GM19397 (cell line): ENCODE results near the gene RLF.

Experiments
- ATAC-seq: cut with Tn5 transposase; IDR thresholded peaks from one replicate; pipeline ENCODE4 v1.9.1; 2021; ENCODE audit warnings: mild to moderate bottlenecking, moderate library complexity; ENCODE audit not compliant: unreplicated experiment

The RLF gene

GRCh38 chr1:40161125-40161887 is at the start of gene RLF:
Gene RLF (plus strand): TSS chr1:40161387. CDS start chr1:40161400, 13 bp downstream.
- ATAC-seq: peak; percentile 93

- ATAC-seq: no peak
Observed at GRCh38 chr1:40114400-40114799, 46.8 kb upstream of the RLF start.

- no peak for ATAC-seq
Observed at GRCh38 chr1:40120128-40120527, 41.1 kb upstream of the RLF start.

GRCh38 chr1:40122855-40123254 is 38.3 kb upstream of the RLF start:
- ATAC-seq: no peak

- no peak for ATAC-seq
Observed at GRCh38 chr1:40130892-40131291, 30.3 kb upstream of the RLF start.

- no peak for ATAC-seq
Observed at GRCh38 chr1:40132383-40133311, 28.5 kb upstream of the RLF start.

- no peak for ATAC-seq
Observed at GRCh38 chr1:40133312-40133665, 27.9 kb upstream of the RLF start.

GRCh38 chr1:40133839-40134238 is 27.3 kb upstream of the RLF start:
- no peak for ATAC-seq

- no peak for ATAC-seq
Observed at GRCh38 chr1:40140211-40140973, 20.8 kb upstream of the RLF start.

- no peak for ATAC-seq
Observed at GRCh38 chr1:40141878-40142535, 19.2 kb upstream of the RLF start.

GRCh38 chr1:40143891-40144575 is 17.2 kb upstream of the RLF start:
- ATAC-seq: no peak

- ATAC-seq: no peak
Observed at GRCh38 chr1:40151457-40152079, 9.6 kb upstream of the RLF start.

GRCh38 chr1:40153073-40153770 is 8.0 kb upstream of the RLF start:
- ATAC-seq: no peak

- ATAC-seq: no peak
Observed at GRCh38 chr1:40155135-40155534, 6.1 kb upstream of the RLF start.

- no peak for ATAC-seq
Observed at GRCh38 chr1:40155910-40156309, 5.3 kb upstream of the RLF start.

GRCh38 chr1:40160806-40161124 is 422 bp upstream of the RLF start:
- ATAC-seq: no peak

- no peak for ATAC-seq
Observed at GRCh38 chr1:40161888-40162397, 756 bp downstream of the RLF start.

- ATAC-seq: no peak
Observed at GRCh38 chr1:40162753-40163441, 1.7 kb downstream of the RLF start.

GRCh38 chr1:40167317-40167716 is 6.1 kb downstream of the RLF start:
- ATAC-seq: no peak
